Posterior vena cava (tissue), 2 donors: ENCODE results near the gene RNF13. TPM values are rescaled to one million over a fixed set of nuclear protein-coding genes. Genes with fewer than 3 reads are reported as not detected.
"Not testable (repeated sequence)": the region's sequence is repeated elsewhere in the genome, so short reads cannot be mapped to it uniquely, and the experiment has no call there.

ENCODE experiments used
- DNase-seq: peaks from one replicate; pipeline ENCODE4 v3.0.0-alpha.2; 2020; ENCODE audit warnings: low spot score
- intact Hi-C, 2 donors: fragments of 100-400 bp; cut with DNase I; formaldehyde crosslinking; loops; one replicate each; pipeline versions ENCODE4 v1.14.1 to v1.14.2; 2022 to 2023
- total RNA-seq, 2 donors: library from RNA; stranded (reverse); fragmentation: NEBNext Ultra II Directional; extraction: Animal tissue kit (Norgen Biotek cat#: 25700); gene quantifications; one replicate each; pipeline ENCODE4 v1.2.1, GENCODE V29; 2021
- donor health status: DM: yes; HTN: yes; CAD: no.
- donor health status: DM: yes; HTN: yes; CAD: no.

Gene RNF13
- total RNA-seq, 2 donors from 2014 or later, result 77.9 to 78.5 TPM

GRCh38 chr3:149881879-149882278 lies 68.9 kb downstream of the RNF13 start:
- intact Hi-C loops, result no loop called here
- DNase-seq, result no peak

- DNase-seq, result no peak
- intact Hi-C loops, result no loop called here
Measured at GRCh38 chr3:149883134-149883533, 70.1 kb downstream of the RNF13 start.

DNA sequence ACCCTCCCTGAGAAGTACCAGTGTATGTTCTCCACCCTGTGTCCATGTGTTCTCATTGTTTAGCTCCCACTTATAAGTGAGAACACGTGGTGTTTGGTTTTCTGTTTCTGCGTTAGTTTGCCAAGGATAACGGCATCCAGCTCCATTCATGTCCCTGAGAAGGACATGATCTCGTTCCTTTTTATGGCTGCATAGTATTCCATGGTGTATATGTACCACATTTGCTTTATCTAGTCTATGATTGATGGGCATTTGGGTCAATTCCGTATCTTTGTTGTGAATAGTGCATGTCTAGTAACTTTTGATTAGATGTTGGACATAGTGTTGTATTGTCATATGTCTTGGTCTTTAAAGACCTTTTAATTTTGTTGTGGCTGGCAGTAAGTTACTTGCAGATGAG lies 70.8 kb downstream of the RNF13 start:
- intact Hi-C loops, DNase-seq: not testable (repeated sequence)

GRCh38 chr3:149884848-149885247 lies 71.8 kb downstream of the RNF13 start:
- intact Hi-C loops, DNase-seq: not testable (repeated sequence)

DNA sequence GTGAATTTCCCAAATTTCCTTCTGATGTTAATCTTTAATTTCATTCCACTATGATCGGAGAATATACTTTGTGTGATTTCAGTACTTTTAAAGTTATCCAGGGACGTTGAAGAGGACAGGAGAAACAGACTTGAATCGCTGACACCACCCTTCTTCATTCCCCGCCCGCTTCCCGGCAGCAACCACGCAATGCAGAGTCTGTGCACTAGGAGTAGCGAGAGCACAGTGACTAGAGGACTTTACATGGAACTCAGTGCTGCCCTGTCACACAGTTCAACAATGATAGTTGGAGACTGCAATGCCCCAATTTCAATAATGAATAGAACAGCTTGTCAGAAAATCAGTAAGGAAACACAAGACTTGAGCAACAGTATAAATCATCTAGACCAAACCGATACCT lies 73.9 kb downstream of the RNF13 start:
- DNase-seq, result no peak
- intact Hi-C loops, result no loop called here

DNA sequence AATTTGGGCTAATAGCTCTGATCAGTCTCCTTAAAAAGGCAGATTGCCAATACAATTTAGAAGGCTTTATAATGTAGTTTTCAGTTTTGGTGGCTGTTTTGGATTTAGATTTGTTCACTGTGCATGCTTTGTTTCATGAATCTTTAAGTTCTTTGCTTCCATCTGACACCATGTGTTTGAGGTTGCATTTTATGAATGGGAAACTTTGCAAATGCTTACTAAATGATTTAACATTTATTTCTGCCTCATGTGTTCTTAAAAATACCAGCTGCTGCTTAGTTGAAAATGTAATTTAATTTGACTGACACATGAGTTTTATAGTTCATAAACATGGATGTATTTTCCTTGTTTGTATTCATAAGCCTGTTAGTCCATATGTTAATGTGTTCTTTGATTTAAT lies 78.6 kb downstream of the RNF13 start:
- intact Hi-C loops, result no loop called here

DNA sequence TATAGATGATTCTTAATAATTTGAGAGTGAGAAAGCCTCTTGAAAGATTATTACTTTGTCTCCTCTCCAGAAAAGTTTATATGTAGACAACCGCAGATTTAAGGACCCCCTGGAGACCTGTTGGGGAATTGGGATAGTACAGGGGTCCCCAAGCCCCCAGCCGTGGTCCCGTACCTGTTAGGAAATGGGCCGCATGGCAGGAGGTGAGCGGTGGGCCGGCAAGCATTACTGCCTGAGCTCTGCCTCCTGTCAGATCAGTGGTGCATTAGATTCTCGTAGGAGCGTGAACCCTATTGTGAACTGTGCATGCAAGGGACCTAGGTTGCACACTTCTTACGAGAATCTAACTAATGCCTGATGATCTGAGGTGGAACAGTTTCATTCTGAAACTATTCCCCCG lies 79.4 kb downstream of the RNF13 start:
- intact Hi-C loops, result no loop called here
- DNase-seq, result no peak

More for the DNA sequence above, 78.6 kb downstream of the RNF13 start:
- DNase-seq, result no peak

DNA sequence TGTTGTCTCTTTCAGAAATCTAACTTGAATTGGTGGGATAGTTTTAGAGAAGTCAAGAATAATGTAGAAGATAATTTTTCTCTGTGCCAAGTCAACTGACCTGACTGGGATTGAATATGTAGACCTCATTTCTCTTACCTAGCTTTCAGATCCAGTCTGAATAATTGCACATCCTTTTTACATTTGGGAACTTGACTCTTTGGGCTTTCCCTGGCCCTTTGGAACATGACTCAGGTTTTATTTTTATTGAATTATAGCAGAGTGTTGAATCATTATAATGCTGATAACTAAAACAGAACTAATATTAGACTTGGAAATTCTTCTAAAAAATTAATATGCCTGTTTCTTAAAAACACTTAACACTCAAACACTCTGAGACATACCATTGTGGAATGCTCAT lies 81.2 kb downstream of the RNF13 start:
- DNase-seq, result no peak
- intact Hi-C loops, result no loop called here

DNA sequence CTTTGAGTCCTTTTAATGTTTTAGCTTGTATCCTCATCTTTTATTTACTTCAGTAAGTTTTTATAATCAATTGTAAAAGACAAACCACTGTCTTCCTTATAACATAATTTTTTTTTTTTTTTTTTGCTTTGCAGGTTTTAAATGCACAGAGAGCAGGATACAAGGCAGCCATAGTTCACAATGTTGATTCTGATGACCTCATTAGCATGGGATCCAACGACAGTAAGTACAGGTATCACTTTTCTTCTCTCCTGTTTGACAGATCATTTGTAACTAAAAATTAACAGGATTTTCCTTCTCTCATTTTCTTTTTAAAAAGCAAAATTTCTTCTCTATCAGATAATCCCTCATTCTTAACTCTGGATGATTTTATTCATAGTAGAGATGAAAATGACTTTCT lies 82.3 kb downstream of the RNF13 start:
- DNase-seq, result no peak
- intact Hi-C loops, result no loop called here

- intact Hi-C loops, result no loop called here
- DNase-seq, result no peak
Measured at GRCh38 chr3:149895769-149896168, 82.8 kb downstream of the RNF13 start.

DNA sequence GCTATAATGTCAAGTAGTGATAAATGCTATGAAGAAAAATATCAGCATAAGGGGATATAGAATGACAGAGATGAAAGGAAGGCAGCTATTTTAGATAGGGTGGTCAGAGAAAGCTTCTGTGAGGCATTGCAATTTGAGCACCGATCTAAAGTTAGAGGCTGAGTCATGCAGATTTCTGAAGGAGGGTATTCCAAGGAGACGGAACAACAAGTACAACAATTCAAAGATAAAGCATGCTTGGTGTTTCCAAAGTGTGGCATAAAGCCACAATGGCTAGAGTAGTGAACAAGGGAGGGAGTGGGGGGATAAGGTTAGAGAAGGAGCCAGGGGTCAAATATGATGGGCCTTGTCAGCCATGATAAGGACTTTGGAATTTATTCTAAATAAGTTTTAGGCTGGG lies 85.8 kb downstream of the RNF13 start:
- intact Hi-C loops, result no loop called here
- no peak for DNase-seq

- intact Hi-C loops, result no loop called here
- no peak for DNase-seq
Measured at GRCh38 chr3:149900322-149900721, 87.3 kb downstream of the RNF13 start.

- intact Hi-C loops, result no loop called here
- no peak for DNase-seq
Measured at GRCh38 chr3:149901770-149902169, 88.8 kb downstream of the RNF13 start.

DNA sequence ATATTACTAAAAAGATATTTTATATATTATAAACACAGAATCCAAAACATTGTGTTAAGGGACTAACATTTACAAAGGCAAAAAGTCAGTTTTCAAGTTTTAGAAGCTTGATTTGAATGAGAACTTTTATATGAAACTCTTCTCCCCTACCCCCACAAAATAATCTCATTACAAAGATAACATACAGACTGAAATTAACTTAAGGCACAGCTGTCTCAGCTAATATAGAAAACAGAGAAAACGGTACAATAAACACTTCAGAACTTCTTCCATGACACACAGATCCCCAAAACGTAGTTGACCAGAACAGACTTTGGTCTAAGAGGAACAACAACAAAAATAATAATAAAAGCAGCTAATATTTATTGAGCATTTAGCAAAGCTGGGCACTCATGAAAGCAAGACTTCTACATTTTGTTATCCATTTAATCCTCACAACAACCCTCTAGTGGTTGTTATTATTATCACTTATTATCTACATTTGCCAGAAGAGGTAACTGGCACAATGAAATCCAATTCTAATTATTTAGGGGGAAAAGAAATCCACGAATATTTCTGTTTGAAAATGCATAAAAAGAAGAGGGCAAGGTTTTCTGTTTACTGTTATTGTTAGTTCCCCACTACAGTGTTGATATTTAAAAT lies 89.6 kb downstream of the RNF13 start:
- no peak for DNase-seq
- intact Hi-C loops, result no loop called here

DNA sequence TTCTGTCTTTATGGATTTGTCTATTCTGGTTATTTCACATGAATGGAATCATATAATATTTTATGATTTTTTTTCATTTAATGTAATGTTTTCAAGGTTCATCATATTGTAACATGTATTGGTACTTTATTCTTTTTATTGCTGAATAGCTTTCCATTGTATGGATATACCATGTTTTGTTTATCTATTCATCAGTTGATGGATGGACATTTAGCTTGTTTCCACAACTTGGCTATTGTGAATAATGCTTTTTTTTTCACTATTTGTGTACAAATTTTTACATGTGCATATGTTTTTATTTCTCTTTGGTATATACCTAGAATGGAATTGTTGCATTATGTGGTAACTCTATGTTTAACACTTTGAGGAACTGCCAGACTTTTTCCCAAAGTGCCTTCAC lies 93.0 kb downstream of the RNF13 start:
- no peak for DNase-seq
- intact Hi-C loops, result no loop called here

DNA sequence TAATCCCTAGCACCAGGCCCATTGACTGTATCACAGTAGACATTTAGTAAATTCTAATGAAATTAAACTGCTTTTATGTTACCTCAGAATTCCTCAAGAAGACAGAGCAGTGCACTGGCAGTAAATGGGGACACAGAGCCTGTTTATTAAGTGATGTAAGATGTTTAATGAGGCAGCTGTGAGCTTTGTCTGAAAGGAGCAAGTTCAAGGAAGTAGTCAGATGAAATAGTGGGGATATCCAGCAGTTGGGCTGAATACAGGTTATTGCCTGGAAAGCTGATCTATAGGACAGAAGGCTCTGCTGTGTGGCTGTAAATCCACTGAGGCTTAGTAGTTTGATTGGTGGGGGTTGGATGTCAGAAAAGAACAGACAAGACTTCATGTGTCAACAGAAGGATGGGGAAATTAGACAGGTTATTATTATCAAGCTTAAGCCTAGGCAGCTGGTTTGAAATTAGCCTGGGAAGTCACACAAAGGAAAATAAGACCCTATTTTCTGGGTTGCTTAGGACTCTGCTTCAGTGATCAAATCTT lies 95.5 kb downstream of the RNF13 start:
- intact Hi-C loops, result no loop called here
- no peak for DNase-seq

DNA sequence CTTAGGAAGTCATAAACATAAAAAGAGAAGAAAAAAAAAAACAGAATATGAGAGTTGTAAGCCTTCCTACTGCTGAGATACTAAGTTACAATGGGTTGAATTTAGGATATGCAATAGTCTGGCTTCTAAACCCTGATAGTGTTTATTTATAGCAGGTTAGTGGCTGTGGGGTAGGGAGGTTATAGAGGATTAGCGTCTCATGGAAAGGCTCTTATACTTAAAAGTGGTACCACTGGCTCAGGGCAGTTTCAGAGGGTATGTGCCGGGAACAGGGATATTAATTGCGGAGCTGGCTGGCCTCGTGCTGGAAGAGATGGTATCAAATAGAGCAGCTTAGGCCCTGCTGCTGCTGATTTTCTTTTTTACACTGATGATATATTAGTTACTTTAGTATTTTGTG lies 96.9 kb downstream of the RNF13 start:
- no peak for DNase-seq
- intact Hi-C loops, result no loop called here

DNA sequence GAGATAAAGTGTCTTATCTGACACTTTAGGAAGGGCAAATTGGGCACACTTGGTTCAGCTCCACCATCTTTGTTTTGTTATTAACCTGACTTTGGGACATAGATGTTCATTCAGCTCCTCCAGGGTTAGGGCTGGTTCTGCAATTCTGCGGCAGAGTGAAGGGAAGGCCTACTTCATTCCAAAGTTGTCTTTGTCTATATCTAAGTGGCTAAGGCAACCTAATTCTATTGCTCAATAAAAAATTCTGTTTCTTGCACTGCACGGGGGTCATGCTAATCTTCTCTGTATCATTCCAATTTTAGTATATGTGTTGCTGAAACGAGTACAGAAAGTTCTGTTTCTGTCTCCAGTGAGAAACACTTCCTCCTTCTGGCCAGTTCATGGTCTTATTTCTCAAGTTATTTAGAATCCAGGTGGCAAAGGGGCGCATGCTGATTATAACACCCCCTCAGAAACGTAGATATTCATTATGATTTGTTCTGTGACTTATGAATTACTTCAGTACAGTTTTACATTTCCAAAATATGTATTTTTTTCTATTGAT lies 104.2 kb downstream of the RNF13 start:
- intact Hi-C loops, result no loop called here
- no peak for DNase-seq

- no peak for DNase-seq
- intact Hi-C loops, result no loop called here
Measured at GRCh38 chr3:149919509-149919908, 106.5 kb downstream of the RNF13 start.

DNA sequence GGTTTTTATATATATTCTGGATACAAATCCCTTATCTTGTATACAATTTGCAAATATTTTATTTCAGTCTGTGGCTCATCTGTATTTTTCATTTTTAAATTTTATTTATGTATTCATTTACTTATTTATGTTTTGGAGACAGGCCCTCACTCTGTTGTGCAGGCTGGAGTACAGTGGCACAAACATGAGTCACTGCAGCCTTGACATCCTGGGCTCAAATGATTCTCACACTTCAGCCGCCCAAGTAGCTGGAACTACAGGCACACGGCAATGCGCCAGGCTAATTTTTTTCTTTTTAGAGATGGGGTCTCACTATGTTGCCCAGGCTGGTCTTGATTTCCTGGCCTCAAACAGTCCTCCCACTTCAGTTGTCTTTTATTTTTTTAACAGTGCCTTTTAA lies 107.1 kb downstream of the RNF13 start:
- intact Hi-C loops, result no loop called here
- DNase-seq, result no peak

- intact Hi-C loops, result no loop called here
- no peak for DNase-seq
Measured at GRCh38 chr3:149933008-149933407, 120.0 kb downstream of the RNF13 start.
